K562 (cell line): ENCODE measurements around the gene CARM1. TPM values are rescaled to one million over a fixed set of nuclear protein-coding genes. Genes with fewer than 3 reads are reported as not detected.
A peak's percentile ranks its signal among the peaks of the same experiment; 100 is the strongest.

Source experiments
- EGR1 ChIP-seq: fragments of 450-650 bp; conservative IDR thresholded peaks from 2 replicates; pipeline ENCODE4 v1.6.1; 2017; ENCODE audit warnings: mild to moderate bottlenecking
- GABPB2 ChIP-seq: fragments of 250-450 bp; sonication (Bioruptor Pico); conservative IDR thresholded peaks from 2 replicates; pipeline ENCODE4 v1.5.1; 2021; ENCODE audit warnings: mild to moderate bottlenecking
- HINFP ChIP-seq: fragments of 450-650 bp; conservative IDR thresholded peaks from 2 replicates; pipeline ENCODE4 v1.6.1; 2016; ENCODE audit warnings: missing genetic modification characterization, low read depth, mild to moderate bottlenecking, control low read depth, missing compliant biosample characterization
- HOXB6 ChIP-seq: fragments of 250-450 bp; sonication (Bioruptor Pico); IDR thresholded peaks from 2 replicates; pipeline ENCODE4 v1.5.1; 2022; ENCODE audit warnings: mild to moderate bottlenecking, borderline replicate concordance
- HSF4 ChIP-seq: fragments of 250-450 bp; sonication (Bioruptor Pico); IDR thresholded peaks from 2 replicates; pipeline ENCODE4 v2.1.2; 2022; ENCODE audit warnings: mild to moderate bottlenecking, moderate library complexity, borderline replicate concordance
- NCOA4 ChIP-seq: fragments of 450-650 bp; IDR thresholded peaks from 2 replicates; pipeline ENCODE4 v1.6.1; 2018; ENCODE audit warnings: mild to moderate bottlenecking; ENCODE audit not compliant: partially characterized antibody
- PATZ1 ChIP-seq: fragments of 250-450 bp; sonication (Bioruptor Pico); IDR thresholded peaks from 2 replicates; pipeline ENCODE4 v1.5.0; 2020; ENCODE audit warnings: mild to moderate bottlenecking, borderline replicate concordance
- POU5F1 ChIP-seq: fragments of 150-350 bp; IDR thresholded peaks from 2 replicates; pipeline ENCODE4 v1.6.1; 2014; ENCODE audit warnings: borderline replicate concordance, low read length, low read depth, mild to moderate bottlenecking; ENCODE audit not compliant: partially characterized antibody
- RHOXF2B ChIP-seq: fragments of 250-450 bp; sonication (Bioruptor Pico); conservative IDR thresholded peaks from 2 replicates; pipeline ENCODE4 v1.5.1; 2021
- RREB1 ChIP-seq: fragments of 250-450 bp; sonication (Bioruptor Pico); IDR thresholded peaks from 2 replicates; pipeline ENCODE4 v1.4.0; 2020
- STAT6 ChIP-seq: sonication (generic); formaldehyde crosslinking; IDR thresholded peaks from 2 replicates; pipeline ENCODE4 v1.8.1; 2023; ENCODE audit warnings: mild to moderate bottlenecking, missing genetic modification reagents
- TRIM24 ChIP-seq, 2 experiments: fragments of 450-650 bp; IDR thresholded peaks; 2 replicates each; pipeline ENCODE4 v1.6.1; 2016
- ZKSCAN3 ChIP-seq: fragments of 250-450 bp; sonication (Bioruptor Pico); IDR thresholded peaks from 2 replicates; pipeline ENCODE4 v1.4.0; 2020
- ZNF140 ChIP-seq: fragments of 250-450 bp; sonication (Bioruptor Pico); IDR thresholded peaks from 2 replicates; pipeline ENCODE4 v1.8.0; 2021; ENCODE audit warnings: moderate library complexity, mild to moderate bottlenecking, inconsistent platforms
- ZNF431 ChIP-seq: sonication (generic); formaldehyde crosslinking; IDR thresholded peaks from 2 replicates; pipeline ENCODE4 v1.8.0; 2022; ENCODE audit warnings: mild to moderate bottlenecking, missing genetic modification reagents
- ZSCAN32 ChIP-seq: fragments of 450-650 bp; formaldehyde crosslinking; IDR thresholded peaks from 2 replicates; pipeline ENCODE4 v1.4.0; 2020; ENCODE audit warnings: mild to moderate bottlenecking, moderate library complexity
- polyA plus RNA-seq, 8 experiments: library from polyadenylated mRNA; depleted of rRNA in 4 of 8; stranded (reverse) in 5 of 8; unstranded in 3 of 8; fragments of >200 nt; fragmentation: Nextera tagmentation in 2 of 8; fragmentation: Illumina TruSeq in 1 of 8; extraction: Ambion mirVana in 2 of 8; extraction: Trizol in 1 of 8; gene quantifications; 2 replicates each; pipeline versions ENCODE4 v1.2.1 to v1.2.3, GENCODE V29; 2011 to 2014; ENCODE audit warnings: inconsistent platforms in 1 of 8, missing spikeins in 1 of 8
- total RNA-seq, 7 experiments: library from RNA; depleted of rRNA in 6 of 7; stranded (reverse); fragments of >200 nt in 6 of 7; fragmentation: Illumina TruSeq in 2 of 7; extraction: Trizol in 2 of 7; gene quantifications; 2 replicates each; pipeline versions ENCODE4 v1.2.1 to v1.2.3, GENCODE V29; 2011 to 2021; ENCODE audit warnings: low replicate concordance in 1 of 7

CARM1 gene
- total and polyA plus RNA-seq, 9 of the 15 experiments (the other 6 are each of a cell fraction or from before 2014, with no cell fraction given): 0.36 to 86.0 (median 29.7) TPM

GRCh38 chr19:10835754-10836478, 35.4 kb upstream of the CARM1 start, which contains the start of gene TMED1 (continued):
- TF ChIP-seq STAT6 (0 out of 2 replicates have a peak, but pooled peaks have one; percentile 61), RREB1 (no peak), ZSCAN32 (CRISPR knock-in tag) (0 out of 2 replicates have a peak, but pooled peaks have one; percentile 9), EGR1 (peak; percentile 87), GABPB2 (CRISPR knock-in tag) (no peak), RHOXF2B (CRISPR knock-in tag) (no peak), POU5F1 (no peak), ZNF431 (no peak), ZKSCAN3 (no peak), HOXB6 (CRISPR knock-in tag) (peak; percentile 35; the same call in 1 of the 2 replicates), TRIM24 (IDR thresholded peaks at IDR 0.05) (no peak), ZNF140 (CRISPR knock-in tag) (no peak), HINFP (tag) (no peak), HSF4 (CRISPR knock-in tag) (no peak), PATZ1 (CRISPR knock-in tag) (0 out of 2 replicates have a peak, but pooled peaks have one; percentile 24), NCOA4 (no peak)
